Measurements from ENCODE around the gene CAMTA1.

GRCh38 chr1:7000720-7001119 is 215.5 kb downstream of the CAMTA1 start:
- TF ChIP-seq POLR2A (IDR thresholded peaks at IDR 0.05; ENCODE audit: low read length) (no peak), GATA1 (IDR thresholded peaks at IDR 0.05; ENCODE audit: low read depth, low read length) (no peak)

All from erythroblast (primary cell).